Testis (tissue), 3 donors: ENCODE data around the gene ATP6V1G1. TPM values are rescaled to one million over a fixed set of nuclear protein-coding genes. Genes with fewer than 3 reads are reported as not detected.
"Not testable (repeated sequence)": the region's sequence is repeated elsewhere in the genome, so short reads cannot be mapped to it uniquely, and the experiment has no call there.

Source experiments
- DNase-seq: peaks from one replicate; pipeline ENCODE4 v3.0.0-alpha.2; 2019
- H3K27ac ChIP-seq, 2 donors: fragments of 200-600 bp; sonication (generic); one replicate each; pipeline ENCODE4 v1.5.1; 2019
- H3K27me3 ChIP-seq: fragments of 200-600 bp; sonication (generic); one replicate; pipeline ENCODE4 v1.5.1; 2019
- H3K36me3 ChIP-seq: fragments of 200-600 bp; sonication (generic); one replicate; pipeline ENCODE4 v1.5.1; 2017; ENCODE audit warnings: low read depth; ENCODE audit errors: missing control alignments
- H3K4me1 ChIP-seq: fragments of 200-600 bp; sonication (generic); one replicate; pipeline ENCODE4 v1.5.1; 2019
- H3K4me3 ChIP-seq, 2 donors: fragments of 200-600 bp; sonication (generic); one replicate each; pipeline ENCODE4 v1.5.1; 2017 to 2019
- H3K9me3 ChIP-seq: fragments of 200-600 bp; sonication (generic); one replicate; pipeline ENCODE4 v1.5.1; 2017
- CTCF ChIP-seq, 3 experiments: fragments of 450-650 bp in 2 of 3; fragments of 200-600 bp in 1 of 3; sonication (generic) in 1 of 3; IDR thresholded peaks; one replicate each; pipeline ENCODE4 v1.5.1; 2016 to 2019; ENCODE audit warnings: antibody characterized with exemption in 3 of 3, mild to moderate bottlenecking in 2 of 3, moderate library complexity in 1 of 3
- POLR2A ChIP-seq: fragments of 450-650 bp; IDR thresholded peaks from one replicate; pipeline ENCODE4 v1.6.1; 2017; ENCODE audit warnings: antibody characterized with exemption, mild to moderate bottlenecking, moderate library complexity
- WGBS, 2 donors: methylation state at CpG; one replicate each; pipeline ENCODE4 v1.1.5; 2018; 5-methylcytosine and 5-hydroxymethylcytosine counted together
- intact Hi-C: fragments of 100-400 bp; cut with DNase I; formaldehyde crosslinking; loops from one replicate; pipeline ENCODE4 v1.15.1; 2023; ENCODE audit warnings: low total_unique reads
- polyA plus RNA-seq: library from polyadenylated mRNA; stranded (reverse); fragments of 350-450 nt; fragmentation: Illumina TruSeq; extraction: RNeasy Lipid Tissue Mini Kit (QIAGEN cat#74804); gene quantifications from one replicate; pipeline ENCODE4 v1.2.3, GENCODE V29; 2014; ENCODE audit warnings: low read depth, low replicate concordance; ENCODE audit not compliant: insufficient read depth
- total RNA-seq, 2 donors: library from RNA; depleted of rRNA; stranded (reverse); fragments of >200 nt; gene quantifications; one replicate each; pipeline ENCODE4 v1.2.3, GENCODE V29; 2016

Gene ATP6V1G1
- total and polyA plus RNA-seq, 3 donors from 2014 or later: 215 to 243 (median 233) TPM

GRCh38 chr9:114591849-114592248, 4.3 kb downstream of the ATP6V1G1 start:
- intact Hi-C loops: no loop called here
- no peak overlapping the region for H3K4me3 ChIP-seq

GRCh38 chr9:114592356-114592755, 4.8 kb downstream of the ATP6V1G1 start:
- peaks cover 34% of the 10 kb centered on the region for H3K4me1 ChIP-seq
- TF ChIP-seq CTCF (IDR thresholded peaks at IDR 0.05) (peak in 1 of 3 experiments; percentile 3), POLR2A (no peak)
- 30 to 40% methylated on average over 6 of the region's 6 CpGs for whole genome bisulfite sequencing, 2 donors
- H3K4me3 ChIP-seq: no peak overlapping the region
- intact Hi-C loops: no loop called here
- H3K27me3 ChIP-seq: no peaks in the 10 kb centered on the region
- peak; percentile 43 for DNase-seq
- peak overlapping the region in 1 of 2 donors; percentile 41 for H3K27ac ChIP-seq
- H3K36me3 ChIP-seq: no peaks in the 10 kb centered on the region
- H3K9me3 ChIP-seq: no peaks in the 10 kb centered on the region

More at GRCh38 chr9:114591849-114592248, 4.3 kb downstream of the ATP6V1G1 start:
- Histone ChIP-seq H3K9me3 (no peaks in the 10 kb centered on the region), H3K27ac (no peak overlapping the region), H3K4me1 (peaks cover 34% of the 10 kb centered on the region), H3K27me3 (no peaks in the 10 kb centered on the region), H3K36me3 (no peaks in the 10 kb centered on the region)
- TF ChIP-seq POLR2A: no peak
- no peak for TF ChIP-seq CTCF (IDR thresholded peaks at IDR 0.05)
- WGBS, 2 donors: 43 to 44% methylated on average over 1 of the region's 1 CpG
- DNase-seq: no peak

- WGBS, 2 donors: 88 to 96% methylated on average over 15 to 17 of the region's 17 CpGs
- Histone ChIP-seq H3K36me3 (no peaks in the 10 kb centered on the region), H3K4me3 (no peak overlapping the region), H3K4me1 (peaks cover 28% of the 10 kb centered on the region), H3K27ac (no peak overlapping the region), H3K27me3 (no peaks in the 10 kb centered on the region), H3K9me3 (no peaks in the 10 kb centered on the region)
- no peak for DNase-seq
- TF ChIP-seq CTCF (IDR thresholded peaks at IDR 0.05) (no peak), POLR2A (no peak)
- intact Hi-C loops: no loop called here
Observed at GRCh38 chr9:114594136-114594535, 6.6 kb downstream of the ATP6V1G1 start.

- H3K27me3 ChIP-seq, H3K27ac ChIP-seq, H3K9me3 ChIP-seq, DNase-seq, H3K36me3 ChIP-seq, H3K4me1 ChIP-seq, H3K4me3 ChIP-seq, intact Hi-C loops: not testable (repeated sequence)
- WGBS, 2 donors: 96 to 100% methylated on average over 6 to 9 of the region's 9 CpGs
Observed at GRCh38 chr9:114600502-114601248, 13.1 kb downstream of the ATP6V1G1 start.

GRCh38 chr9:114601787-114602186, 14.2 kb downstream of the ATP6V1G1 start:
- H3K27ac ChIP-seq, H3K9me3 ChIP-seq, H3K4me3 ChIP-seq, intact Hi-C loops, DNase-seq, H3K4me1 ChIP-seq, H3K27me3 ChIP-seq, H3K36me3 ChIP-seq: not testable (repeated sequence)
- 93 to 98% methylated on average over 2 of the region's 2 CpGs for WGBS, 2 donors

GRCh38 chr9:114602620-114603019, 15.1 kb downstream of the ATP6V1G1 start:
- Histone ChIP-seq H3K9me3 (no peaks in the 10 kb centered on the region), H3K36me3 (no peaks in the 10 kb centered on the region), H3K4me3 (no peak overlapping the region), H3K27me3 (no peaks in the 10 kb centered on the region), H3K4me1 (no peaks in the 10 kb centered on the region), H3K27ac (no peak overlapping the region)
- 89 to 91% methylated on average over 5 of the region's 5 CpGs for WGBS, 2 donors
- TF ChIP-seq CTCF (IDR thresholded peaks at IDR 0.05) (no peak), POLR2A (no peak)
- intact Hi-C loops: no loop called here
- no peak for DNase-seq
